IPS-15b (cell line): ENCODE measurements around the gene CNTN1.

ENCODE experiments used
- H3K27me3 ChIP-seq: one replicate; pipeline ENCODE4 v1.6.1; 2013; ENCODE audit warnings: low read length; ENCODE audit not compliant: control insufficient read depth, insufficient read depth
- H3K36me3 ChIP-seq: one replicate; pipeline ENCODE4 v1.6.1; 2013; ENCODE audit warnings: low read length; ENCODE audit not compliant: control insufficient read depth, insufficient read depth
- H3K4me1 ChIP-seq: one replicate; pipeline ENCODE4 v1.6.1; 2013; ENCODE audit warnings: mild to moderate bottlenecking, low read length; ENCODE audit not compliant: control insufficient read depth, insufficient read depth
- H3K4me3 ChIP-seq: one replicate; pipeline ENCODE4 v1.5.1; 2013; ENCODE audit warnings: low read depth, low read length
- H3K9ac ChIP-seq: one replicate; pipeline ENCODE4 v1.6.1; 2013; ENCODE audit warnings: low read depth, mild to moderate bottlenecking, low read length
- H3K9me3 ChIP-seq: one replicate; pipeline ENCODE4 v1.6.1; 2013; ENCODE audit warnings: mild to moderate bottlenecking, low read length; ENCODE audit not compliant: control insufficient read depth, insufficient read depth

Gene CNTN1

GRCh38 chr12:40980427-40980961 lies 288.3 kb downstream of the CNTN1 start:
- H3K27me3 ChIP-seq: no peaks in the 10 kb centered on the region
- no peaks in the 10 kb centered on the region for H3K36me3 ChIP-seq
- no peaks in the 10 kb centered on the region for H3K9me3 ChIP-seq
- no peak overlapping the region for H3K9ac ChIP-seq
- no peak overlapping the region for H3K4me3 ChIP-seq
- H3K4me1 ChIP-seq: peaks cover 4% of the 10 kb centered on the region

DNA sequence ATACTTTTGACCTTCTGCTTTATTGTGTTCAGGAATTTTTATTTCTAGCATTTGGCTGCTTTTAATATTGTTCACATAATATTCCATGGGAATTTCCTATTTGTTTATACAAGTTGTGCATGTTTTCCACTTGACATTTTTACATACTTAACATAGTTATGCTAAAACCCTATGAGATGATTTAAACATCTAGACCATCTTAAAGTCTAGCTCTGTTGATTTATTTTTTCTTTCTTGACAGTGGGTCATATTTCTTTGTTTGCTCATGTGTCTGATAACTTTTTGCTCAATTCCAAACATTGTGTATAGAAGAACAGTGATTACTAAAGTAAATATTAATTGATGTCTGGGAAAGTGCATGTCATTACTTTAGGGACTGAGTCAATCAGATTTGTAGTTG lies 293.8 kb downstream of the CNTN1 start:
- H3K9ac ChIP-seq: no peak overlapping the region
- H3K4me3 ChIP-seq: no peak overlapping the region
- H3K36me3 ChIP-seq: no peaks in the 10 kb centered on the region
- H3K27me3 ChIP-seq: no peaks in the 10 kb centered on the region
- no peaks in the 10 kb centered on the region for H3K4me1 ChIP-seq
- no peaks in the 10 kb centered on the region for H3K9me3 ChIP-seq

GRCh38 chr12:40988355-40988754 lies 296.1 kb downstream of the CNTN1 start:
- Histone ChIP-seq H3K9ac (no peak overlapping the region), H3K4me1 (peaks cover 2% of the 10 kb centered on the region), H3K4me3 (no peak overlapping the region), H3K36me3 (no peaks in the 10 kb centered on the region), H3K9me3 (no peaks in the 10 kb centered on the region), H3K27me3 (no peaks in the 10 kb centered on the region)

DNA sequence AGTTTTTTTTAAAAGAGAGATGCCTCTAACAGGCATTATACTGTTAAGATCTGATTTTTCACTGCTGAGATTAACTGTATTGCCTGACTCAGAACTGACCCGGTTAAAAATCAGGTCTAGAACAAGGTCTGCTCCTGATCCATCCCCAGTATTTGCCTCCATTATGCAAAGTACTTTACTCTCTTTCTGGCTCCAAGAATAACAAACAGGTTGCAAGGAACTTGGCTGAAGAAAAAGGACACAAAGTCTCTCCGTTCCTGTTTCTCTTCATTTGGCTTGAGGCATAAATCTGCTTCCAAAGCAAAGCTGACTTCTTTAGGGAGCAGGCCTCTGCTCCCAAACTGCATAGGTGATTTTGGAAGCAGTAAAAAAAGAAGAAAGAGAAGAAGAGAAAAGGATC lies 296.6 kb downstream of the CNTN1 start:
- Histone ChIP-seq H3K9me3 (no peaks in the 10 kb centered on the region), H3K36me3 (no peaks in the 10 kb centered on the region), H3K9ac (no peak overlapping the region), H3K4me3 (no peak overlapping the region), H3K27me3 (no peaks in the 10 kb centered on the region), H3K4me1 (peaks cover 2% of the 10 kb centered on the region)

GRCh38 chr12:40989785-40990184 lies 297.5 kb downstream of the CNTN1 start:
- Histone ChIP-seq H3K36me3 (no peaks in the 10 kb centered on the region), H3K9me3 (no peaks in the 10 kb centered on the region), H3K9ac (no peak overlapping the region), H3K4me3 (no peak overlapping the region), H3K27me3 (no peaks in the 10 kb centered on the region), H3K4me1 (peaks cover 2% of the 10 kb centered on the region)

DNA sequence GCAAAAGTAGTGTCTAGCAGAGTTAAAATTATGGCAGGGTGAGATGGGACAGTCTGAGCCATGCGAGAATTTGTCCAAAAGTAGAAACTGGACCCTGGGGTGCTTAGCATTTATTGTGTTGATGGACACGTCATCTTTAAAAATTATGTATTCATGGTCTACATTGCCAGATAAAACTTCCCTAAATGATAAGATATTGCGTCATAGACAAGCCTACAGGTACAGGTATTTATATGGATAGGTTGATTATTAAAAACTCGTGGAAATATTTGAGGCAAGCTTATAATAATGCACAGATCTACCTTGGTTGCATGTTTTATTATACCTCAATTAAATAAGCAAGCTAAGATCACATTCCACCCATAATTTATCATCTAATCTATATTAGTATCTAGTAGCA lies 299.9 kb downstream of the CNTN1 start:
- Histone ChIP-seq H3K27me3 (no peaks in the 10 kb centered on the region), H3K4me1 (peaks cover 2% of the 10 kb centered on the region), H3K9me3 (no peaks in the 10 kb centered on the region), H3K4me3 (no peak overlapping the region), H3K9ac (no peak overlapping the region), H3K36me3 (no peaks in the 10 kb centered on the region)

DNA sequence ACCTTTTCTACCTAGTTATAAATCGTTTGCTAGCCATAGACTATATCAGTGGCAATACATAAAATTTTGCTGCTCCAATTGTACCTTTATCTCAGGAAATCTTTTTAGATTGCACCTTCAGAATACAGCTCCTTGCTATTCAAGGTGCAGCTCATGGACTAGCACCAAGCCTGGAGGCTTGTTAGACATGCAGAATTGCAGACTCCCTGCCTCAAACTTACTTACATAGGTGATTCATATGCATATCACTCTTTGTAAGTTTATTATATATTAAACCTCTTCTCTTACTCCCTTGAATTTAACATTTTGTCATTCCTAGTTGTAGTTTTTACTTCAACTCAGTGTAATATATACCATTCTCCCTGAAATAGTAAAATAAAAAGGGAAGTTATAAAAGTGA lies 300.4 kb downstream of the CNTN1 start:
- Histone ChIP-seq H3K27me3 (no peaks in the 10 kb centered on the region), H3K9ac (no peak overlapping the region), H3K4me1 (peaks cover 2% of the 10 kb centered on the region), H3K9me3 (no peaks in the 10 kb centered on the region), H3K36me3 (no peaks in the 10 kb centered on the region), H3K4me3 (no peak overlapping the region)

- Histone ChIP-seq H3K27me3 (no peaks in the 10 kb centered on the region), H3K4me1 (peaks cover 2% of the 10 kb centered on the region), H3K9ac (no peak overlapping the region), H3K9me3 (no peaks in the 10 kb centered on the region), H3K4me3 (no peak overlapping the region), H3K36me3 (no peaks in the 10 kb centered on the region)
Observed at GRCh38 chr12:40993158-40993557, 300.9 kb downstream of the CNTN1 start.

DNA sequence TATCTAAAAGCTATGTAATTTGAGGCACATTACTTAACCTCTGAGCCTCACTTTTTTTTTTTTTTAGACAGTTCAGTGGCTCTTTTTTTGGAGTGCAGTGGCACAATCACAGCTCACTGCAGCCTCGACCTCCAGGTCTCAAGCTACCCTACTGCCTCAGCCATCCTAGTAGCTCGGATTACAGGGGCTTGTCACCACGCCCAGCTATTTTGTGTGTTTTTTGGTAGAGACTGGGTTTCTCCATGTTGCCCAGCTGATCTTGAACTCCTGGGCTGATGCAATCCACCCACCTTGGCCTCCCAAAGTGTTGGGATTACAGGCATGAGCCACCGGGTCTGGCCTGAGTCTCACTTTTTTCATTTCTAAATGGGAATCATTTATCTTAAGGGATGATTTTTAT lies 303.9 kb downstream of the CNTN1 start:
- no peaks in the 10 kb centered on the region for H3K36me3 ChIP-seq

GRCh38 chr12:40999210-40999609 lies 307.0 kb downstream of the CNTN1 start:
- H3K9ac ChIP-seq: no peak overlapping the region
- H3K27me3 ChIP-seq: no peaks in the 10 kb centered on the region
- no peaks in the 10 kb centered on the region for H3K9me3 ChIP-seq

More for the DNA sequence above, 303.9 kb downstream of the CNTN1 start:
- H3K9me3 ChIP-seq: no peaks in the 10 kb centered on the region
- H3K4me1 ChIP-seq: peaks cover 2% of the 10 kb centered on the region
- H3K4me3 ChIP-seq: no peak overlapping the region
- no peak overlapping the region for H3K9ac ChIP-seq
- no peaks in the 10 kb centered on the region for H3K27me3 ChIP-seq

DNA sequence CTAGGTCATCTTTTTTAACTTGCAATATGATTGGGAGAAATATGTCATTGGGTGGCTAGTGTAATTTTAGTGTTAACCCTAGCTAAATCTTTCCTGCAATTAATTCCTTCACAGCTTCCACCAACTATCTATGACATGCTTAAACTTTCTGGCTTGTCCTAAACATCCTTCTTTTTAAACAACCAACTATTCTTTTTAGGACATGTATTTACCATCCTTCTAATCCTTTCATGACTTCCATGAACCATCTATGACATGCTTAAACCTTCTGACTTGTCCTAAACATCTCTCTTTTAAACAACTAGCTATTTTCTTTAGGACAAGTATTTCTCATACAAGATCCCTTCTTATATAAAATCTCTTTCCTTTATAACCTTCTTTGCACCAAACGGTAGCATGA lies 316.2 kb downstream of the CNTN1 start:
- H3K27me3 ChIP-seq: no peaks in the 10 kb centered on the region
- H3K4me1 ChIP-seq: no peaks in the 10 kb centered on the region
- no peak overlapping the region for H3K4me3 ChIP-seq
- peaks cover 2% of the 10 kb centered on the region for H3K36me3 ChIP-seq
- peaks cover 36% of the 10 kb centered on the region for H3K9me3 ChIP-seq
- H3K9ac ChIP-seq: no peak overlapping the region

More at GRCh38 chr12:40999210-40999609, 307.0 kb downstream of the CNTN1 start:
- Histone ChIP-seq H3K4me1 (no peaks in the 10 kb centered on the region), H3K4me3 (no peak overlapping the region), H3K36me3 (no peaks in the 10 kb centered on the region)

DNA sequence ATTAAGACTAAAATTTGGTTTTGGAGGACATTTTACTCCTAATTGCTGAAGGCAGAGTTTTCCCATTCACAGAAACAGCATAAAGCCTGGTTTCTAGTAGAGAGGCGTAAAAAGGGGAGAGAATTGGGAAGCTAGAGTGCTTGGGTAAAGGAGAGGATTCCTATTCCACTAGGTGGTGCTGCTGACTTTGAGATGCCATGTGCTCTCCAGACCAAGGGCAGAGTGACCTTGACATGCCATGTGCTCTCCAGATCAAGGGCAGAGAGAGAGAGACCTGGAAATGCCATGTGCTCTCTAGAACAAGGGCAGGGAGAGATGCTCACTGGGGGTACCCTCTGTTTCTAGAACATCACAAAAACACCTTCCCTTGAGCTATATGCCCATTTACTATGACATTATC lies 319.7 kb downstream of the CNTN1 start:
- Histone ChIP-seq H3K9me3 (peaks cover 36% of the 10 kb centered on the region), H3K4me3 (no peak overlapping the region), H3K9ac (no peak overlapping the region), H3K4me1 (no peaks in the 10 kb centered on the region), H3K36me3 (peaks cover 2% of the 10 kb centered on the region), H3K27me3 (no peaks in the 10 kb centered on the region)
